Stimulated activated CD4-positive, alpha-beta T cell treated with anti-CD3 and anti-CD28 coated beads, Interleukin-2, amount 100 ng/mL, for 48 hours (primary cell): ENCODE results near the gene ANKEF1.

Source experiments
- DNase-seq, 2 donors: peaks; one replicate each; pipeline ENCODE4 v3.0.0-alpha.2; 2020

ANKEF1 gene

DNA sequence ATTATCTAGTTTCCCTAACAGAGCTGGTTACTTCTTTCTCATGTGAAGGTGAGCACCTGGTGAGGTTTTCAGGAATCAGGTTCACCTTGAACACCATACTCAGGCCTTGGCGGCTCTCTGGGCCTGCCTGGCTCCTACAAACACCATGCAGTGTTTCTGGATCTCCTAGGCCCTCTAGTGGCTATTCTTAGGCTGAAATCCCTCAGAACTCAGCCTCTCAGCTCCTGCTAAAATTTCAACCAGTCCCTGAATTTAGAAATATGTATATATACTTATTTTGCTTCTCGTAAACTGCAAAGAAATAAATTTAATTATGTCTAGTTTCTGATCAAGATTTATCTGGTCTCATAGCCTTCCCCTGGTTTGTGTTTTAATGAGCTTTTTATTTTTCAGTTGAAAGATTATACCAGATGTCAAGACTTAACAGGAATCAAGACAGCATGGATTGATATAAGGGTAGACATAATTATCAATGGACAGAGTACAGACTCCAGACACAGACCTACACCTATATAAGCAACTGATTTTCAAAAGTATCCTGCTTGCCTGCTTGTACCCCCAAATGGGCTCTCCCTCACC, 55.9 kb downstream of the ANKEF1 start:
- DNase-seq: no peak

DNA sequence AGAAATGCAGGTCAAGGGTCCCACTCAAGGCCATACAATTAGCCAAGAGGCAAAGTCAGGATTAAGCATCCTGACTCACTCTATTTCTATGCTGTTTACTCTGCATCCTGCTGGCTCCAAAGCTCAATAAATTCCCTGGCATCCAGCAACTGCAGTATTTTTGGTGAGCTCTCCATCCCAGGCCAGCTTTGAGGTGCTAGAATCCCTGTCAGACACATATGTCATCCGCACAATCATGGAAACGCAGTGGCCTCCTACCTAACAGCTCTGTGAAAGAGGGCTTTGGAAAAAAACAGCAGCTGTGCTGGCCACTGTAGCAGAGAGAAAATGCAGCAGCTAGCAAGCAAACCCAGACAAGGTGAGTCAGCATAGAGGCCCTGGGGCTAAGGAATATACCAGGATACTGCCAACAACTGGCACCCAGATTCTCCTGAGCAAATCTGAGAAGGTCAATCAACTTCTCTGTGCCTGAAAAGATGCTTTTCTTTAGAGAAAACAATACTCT, 58.4 kb downstream of the ANKEF1 start:
- DNase-seq: no peak

DNA sequence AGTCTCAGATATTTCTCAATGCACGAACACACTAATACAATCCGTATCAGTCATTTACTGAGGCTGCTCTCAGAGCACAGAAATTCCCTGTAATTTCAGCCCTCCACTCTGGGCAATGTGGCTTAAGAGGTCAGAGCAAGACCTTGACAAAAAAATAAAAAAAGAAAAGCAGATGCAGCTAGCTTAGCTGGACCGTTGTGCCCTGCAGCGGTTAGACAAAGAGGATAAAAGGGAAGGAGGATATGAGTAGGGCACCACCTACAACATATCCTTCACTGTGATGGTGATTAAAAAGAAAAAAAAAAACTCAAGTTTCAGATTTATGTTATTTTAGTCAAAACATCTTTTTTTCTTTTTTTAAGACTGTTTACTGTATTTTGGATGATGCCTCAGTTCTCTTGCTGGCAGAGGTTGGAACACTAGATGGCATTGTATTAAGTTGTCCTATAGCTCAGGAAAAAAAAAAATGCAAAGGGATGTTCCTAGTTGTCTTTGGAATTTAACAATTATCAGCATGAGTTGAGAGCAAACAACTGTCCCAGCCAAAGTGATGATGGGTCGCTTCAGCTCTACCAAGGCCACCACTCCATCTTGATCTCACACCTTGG, 59.9 kb downstream of the ANKEF1 start:
- no peak for DNase-seq

DNA sequence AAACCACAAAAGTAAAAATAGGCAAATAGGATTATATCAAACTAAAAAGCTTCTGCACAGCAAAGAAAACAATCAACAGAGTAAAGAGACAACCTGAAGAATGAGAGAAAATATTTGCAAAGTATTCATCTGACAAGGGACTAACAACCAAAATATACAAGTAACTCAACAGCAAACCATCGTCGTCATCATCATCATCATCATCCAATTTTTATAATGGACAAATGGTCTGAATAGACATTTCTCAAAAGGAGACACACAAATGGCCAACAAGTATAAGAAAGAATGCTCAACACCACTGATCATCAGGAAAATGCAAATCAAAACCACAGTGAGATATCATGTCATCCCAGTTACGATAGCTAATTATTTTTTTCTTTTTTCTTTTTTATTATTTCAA, 62.0 kb downstream of the ANKEF1 start:
- DNase-seq: no peak

DNA sequence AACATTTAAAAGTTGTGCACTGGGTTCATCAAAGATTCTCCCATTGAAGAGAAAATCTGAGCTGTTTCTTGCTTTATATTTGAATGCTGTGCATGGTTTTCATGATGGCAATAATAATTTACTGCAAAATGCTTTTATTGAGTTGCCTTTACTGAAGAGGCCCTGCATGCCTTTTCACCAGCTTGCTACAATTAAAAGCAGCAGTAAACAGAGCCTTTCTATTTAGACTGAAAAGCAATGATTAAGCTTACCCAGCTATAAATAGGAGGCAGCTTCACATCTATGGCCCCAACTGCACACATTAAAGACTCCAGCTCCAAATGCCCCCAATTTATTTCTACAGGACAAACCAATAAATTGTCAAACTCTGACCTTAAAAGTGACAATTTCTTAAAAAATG, 70.3 kb downstream of the ANKEF1 start:
- DNase-seq: no peak
